ENCODE data around the gene CAMKK2.

GRCh38 chr12:121232977-121233627 lies 63.4 kb downstream of the CAMKK2 start:
- TF ChIP-seq, protein P1, sequence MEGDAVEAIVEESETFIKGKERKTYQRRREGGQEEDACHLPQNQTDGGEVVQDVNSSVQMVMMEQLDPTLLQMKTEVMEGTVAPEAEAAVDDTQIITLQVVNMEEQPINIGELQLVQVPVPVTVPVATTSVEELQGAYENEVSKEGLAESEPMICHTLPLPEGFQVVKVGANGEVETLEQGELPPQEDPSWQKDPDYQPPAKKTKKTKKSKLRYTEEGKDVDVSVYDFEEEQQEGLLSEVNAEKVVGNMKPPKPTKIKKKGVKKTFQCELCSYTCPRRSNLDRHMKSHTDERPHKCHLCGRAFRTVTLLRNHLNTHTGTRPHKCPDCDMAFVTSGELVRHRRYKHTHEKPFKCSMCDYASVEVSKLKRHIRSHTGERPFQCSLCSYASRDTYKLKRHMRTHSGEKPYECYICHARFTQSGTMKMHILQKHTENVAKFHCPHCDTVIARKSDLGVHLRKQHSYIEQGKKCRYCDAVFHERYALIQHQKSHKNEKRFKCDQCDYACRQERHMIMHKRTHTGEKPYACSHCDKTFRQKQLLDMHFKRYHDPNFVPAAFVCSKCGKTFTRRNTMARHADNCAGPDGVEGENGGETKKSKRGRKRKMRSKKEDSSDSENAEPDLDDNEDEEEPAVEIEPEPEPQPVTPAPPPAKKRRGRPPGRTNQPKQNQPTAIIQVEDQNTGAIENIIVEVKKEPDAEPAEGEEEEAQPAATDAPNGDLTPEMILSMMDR (IDR thresholded peaks at IDR 0.05; ENCODE audit: low read length): peak; percentile 48
- TF ChIP-seq EZH2 (IDR thresholded peaks at IDR 0.05; ENCODE audit: borderline replicate concordance, low read length): no peak
